Measurements from ENCODE around the gene ASB13.

Gene ASB13
- 9.5 to 23.0 (median 10.3) reads per million in 3 experiments for total RNA-seq

GRCh38 chr10:5666008-5666840 lies at the start of gene ASB13:
Gene ASB13, minus strand, starts transcription at chr10:5666595. Its CDS starts 44 bp downstream, at chr10:5666551.
- peak; percentile 16 for DNase-seq

DNA sequence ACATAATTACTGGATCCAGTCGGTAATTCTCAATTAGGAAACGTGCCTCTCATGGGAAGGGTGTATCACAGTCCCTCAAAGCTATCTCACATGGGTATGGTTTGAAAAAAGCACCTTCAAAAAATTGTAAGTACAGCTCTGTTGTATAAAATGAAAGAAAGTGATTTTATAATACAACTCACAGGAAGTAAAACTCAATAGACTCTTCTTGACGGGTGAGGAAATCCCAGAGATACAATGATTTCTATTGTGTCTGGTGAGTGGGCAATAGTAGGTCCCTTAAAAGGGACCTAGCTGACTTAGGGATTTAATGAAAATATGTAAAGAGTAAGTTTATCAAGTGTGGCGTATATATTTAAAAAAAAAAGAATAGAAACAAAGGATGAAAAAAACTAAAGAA lies 45.2 kb upstream of the ASB13 start:
- no peak for DNase-seq

DNA sequence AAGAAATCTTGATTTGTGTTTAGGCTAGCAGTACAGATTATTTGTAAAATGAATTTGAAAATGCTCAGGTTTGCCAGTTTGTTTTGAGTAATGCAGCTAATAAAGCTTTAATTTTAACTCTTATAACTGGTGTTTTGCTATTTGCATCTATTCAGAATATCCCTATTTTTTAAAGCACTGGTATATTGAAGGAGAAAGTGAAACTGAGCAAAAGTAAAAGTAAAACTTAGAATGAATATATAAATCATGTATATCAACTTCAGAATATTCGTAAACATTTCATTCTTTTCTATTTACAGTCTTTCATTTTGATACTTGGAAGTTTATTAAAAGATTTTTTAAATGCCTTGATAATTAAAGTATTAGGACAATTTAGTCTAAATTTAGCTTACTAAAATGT lies 44.5 kb upstream of the ASB13 start:
- DNase-seq, result no peak

DNA sequence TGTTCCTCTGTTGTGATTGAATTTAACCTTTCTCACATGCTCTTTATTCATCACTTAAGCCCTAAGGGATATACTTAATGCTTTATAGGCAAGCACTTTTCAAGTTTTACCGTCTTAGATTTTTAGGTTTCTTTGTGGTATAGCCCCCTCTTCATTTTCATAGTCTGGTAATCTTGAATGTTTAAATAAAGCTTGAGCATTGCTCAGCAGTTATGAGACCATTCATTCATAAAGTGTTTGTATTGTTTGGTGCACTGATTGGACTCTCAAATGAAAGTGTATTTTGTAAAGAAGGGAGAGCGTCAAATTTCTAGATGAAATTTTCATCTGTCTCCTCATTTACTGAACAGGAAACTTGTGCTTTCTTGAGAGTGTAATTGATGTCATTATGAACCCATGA lies 43.5 kb upstream of the ASB13 start:
- DNase-seq, result no peak

DNA sequence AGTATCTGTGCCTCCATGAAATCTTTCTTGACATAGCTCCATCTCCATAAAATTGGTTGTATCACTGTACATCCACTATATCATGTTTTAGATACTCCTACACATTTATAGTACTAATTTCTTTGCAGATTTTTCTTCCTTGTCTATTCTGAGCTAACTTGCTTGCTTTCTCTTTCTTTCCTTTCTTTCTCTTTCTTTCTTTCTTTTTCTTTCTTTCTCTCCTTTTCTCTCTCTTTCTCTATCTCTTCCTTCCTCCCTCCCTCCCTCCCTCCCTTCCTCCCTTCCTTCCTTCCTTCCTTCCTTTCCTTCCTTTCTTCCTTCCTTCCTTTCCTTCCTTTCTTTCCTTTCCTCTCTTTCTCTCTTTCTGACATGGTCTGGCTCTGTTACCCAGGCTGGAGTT lies 42.0 kb upstream of the ASB13 start:
- no peak for DNase-seq

GRCh38 chr10:5698062-5698461 lies 31.7 kb upstream of the ASB13 start:
- DNase-seq, result no peak

DNA sequence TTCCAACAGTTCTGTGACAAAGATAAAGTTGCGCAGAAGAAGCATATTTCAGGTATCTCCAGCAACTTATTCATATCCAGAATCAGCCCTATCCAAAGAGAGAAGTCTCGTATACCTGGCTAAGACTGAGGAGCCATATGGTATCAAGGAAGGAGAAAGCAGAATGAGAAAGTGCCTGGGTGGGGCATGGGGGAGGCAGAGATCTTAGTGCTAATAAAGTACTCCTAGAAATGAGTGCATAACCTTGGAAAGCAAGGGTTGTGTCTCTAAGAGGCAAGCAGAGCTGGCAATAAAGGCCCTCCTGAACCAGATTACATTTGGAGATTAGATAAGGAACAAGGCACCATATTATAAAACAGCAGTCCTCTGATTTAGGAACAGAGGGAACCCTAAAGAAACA lies 30.9 kb upstream of the ASB13 start:
- DNase-seq, result no peak

GRCh38 chr10:5694573-5694972 lies 28.2 kb upstream of the ASB13 start:
- DNase-seq, result no peak

DNA sequence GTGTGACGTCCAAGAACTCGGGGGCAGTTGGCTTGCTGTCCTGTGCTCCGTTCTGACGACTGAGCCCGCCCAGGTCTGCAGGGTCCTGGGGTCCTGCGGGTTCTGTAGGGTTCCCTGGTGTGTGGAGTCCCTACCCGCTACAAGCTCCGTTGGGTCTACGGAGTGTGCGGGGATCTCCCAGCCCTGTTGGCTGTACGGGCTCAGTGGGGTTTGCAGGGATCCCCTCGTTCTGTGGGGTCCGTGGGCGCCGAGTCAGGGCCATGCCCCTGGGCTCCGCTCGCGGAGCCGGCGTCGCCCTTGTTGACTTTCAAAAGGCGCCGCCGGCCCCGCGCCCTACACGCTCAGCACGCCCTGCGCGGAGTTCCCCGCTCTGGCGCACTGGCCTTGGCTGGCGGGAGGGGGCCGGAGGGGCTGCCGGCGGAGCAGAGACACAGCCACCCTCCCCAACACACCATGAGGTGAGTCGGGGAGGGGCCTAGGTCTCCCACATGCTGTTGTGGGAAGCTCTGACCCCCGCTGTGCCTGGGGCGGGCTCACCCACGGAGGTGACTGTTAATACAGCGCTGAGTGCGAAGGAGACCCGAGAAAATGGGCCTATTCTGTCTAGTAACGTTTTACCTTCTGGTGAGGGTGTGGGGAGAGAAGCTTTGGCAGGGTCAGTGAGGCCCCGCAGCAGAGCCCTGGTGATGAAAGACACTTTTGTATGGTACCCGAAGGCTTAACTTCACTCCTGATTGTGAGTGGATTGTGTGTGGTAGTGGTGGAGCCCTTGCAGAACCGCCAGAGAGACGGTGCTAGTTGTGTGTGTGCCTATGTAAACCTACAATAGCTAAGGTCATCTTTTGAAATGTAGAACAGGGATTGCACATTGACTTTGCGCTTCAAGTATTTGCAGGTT lies 26.3 kb upstream of the ASB13 start:
- DNase-seq, result peak; percentile 53

DNA sequence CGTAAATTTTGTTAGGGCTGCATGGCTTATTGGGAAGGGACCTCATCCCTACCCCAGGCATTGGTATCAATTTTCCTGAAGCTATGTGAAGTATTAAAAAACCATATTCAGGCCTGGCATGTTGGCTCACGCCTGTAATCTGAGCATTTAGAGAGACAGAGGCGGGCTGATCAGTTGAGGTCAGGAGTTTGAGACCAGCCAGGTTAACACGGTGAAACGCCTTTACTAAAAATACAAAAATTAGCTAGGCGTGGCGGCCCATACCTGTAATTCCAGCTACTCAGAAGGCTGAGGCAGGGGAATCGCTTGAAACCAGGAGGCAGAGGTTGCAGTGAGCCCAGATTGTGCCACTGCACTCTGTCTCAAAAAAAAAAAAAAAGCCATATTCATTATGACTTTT lies 25.4 kb upstream of the ASB13 start:
- DNase-seq, result no peak

GRCh38 chr10:5688587-5688986 lies 22.2 kb upstream of the ASB13 start:
- no peak for DNase-seq

DNA sequence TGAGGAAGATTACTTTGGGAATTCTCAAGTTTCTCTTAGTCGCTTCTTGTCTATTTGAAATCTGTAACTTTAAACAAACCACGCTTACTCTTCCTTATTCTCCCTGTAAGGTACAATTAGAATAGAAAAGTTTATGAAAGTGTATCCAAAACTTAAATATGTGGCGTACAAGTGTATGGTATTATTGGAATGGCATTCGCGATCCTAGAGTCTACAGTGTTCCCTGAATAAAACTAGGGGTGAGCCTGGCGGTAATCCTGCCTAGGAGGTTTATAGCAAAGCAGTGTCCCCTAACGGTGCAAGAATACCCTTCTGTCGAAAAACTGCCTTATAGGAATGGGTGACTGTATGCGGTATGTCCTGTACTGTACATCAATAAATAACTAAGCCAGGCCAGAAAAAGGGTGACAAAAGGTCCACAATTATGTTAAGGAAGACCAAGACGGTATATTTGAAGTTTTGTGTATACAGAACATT lies 19.4 kb upstream of the ASB13 start:
- no peak for DNase-seq

GRCh38 chr10:5684971-5685763 lies 18.8 kb upstream of the ASB13 start:
- peak; percentile 70 for DNase-seq

DNA sequence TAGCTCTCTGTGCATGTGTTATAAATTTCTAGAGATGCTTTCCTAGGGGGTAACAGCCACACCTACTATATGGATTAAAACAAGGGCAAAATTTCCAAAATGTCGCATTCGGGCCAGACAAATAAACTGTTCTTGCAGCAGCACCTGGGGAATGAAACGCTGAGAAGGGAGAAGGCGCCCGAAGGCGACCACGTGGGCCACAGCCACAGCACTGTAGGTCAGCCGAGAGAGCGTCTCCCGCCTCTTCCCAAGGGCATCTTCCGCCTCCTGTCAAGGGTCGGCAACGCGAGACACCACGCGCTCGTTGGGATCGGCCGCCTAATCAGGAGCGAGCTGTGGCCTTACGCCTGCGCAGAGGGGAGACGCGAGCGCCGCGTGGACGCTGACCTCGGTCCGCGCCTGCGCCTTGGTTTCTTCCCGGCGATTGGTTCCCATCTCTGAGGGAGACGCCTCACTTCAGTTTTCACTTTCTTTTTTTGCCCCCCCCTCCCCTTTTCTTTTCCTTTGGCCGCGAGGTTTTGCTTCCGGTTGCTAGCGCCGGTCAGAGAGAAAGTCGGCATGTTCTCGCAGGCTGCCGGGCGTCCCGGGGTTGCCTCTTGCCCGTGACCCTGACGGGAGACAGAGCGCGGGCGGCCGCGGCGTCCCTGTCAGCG lies 18.0 kb upstream of the ASB13 start, which contains the start of gene TASOR2:
TSS of gene TASOR2 (plus strand) at position 521 of the 653 bp plus-strand sequence. CDS start 35,805 bp downstream, outside the sequence.
- DNase-seq, result peak; percentile 92

GRCh38 chr10:5683065-5683464 lies 16.7 kb upstream of the ASB13 start:
- no peak for DNase-seq

- DNase-seq, result no peak
These were observed 15.5 kb upstream of the ASB13 start for GRCh38 chr10:5681930-5682329.

GRCh38 chr10:5679606-5680005 lies 13.2 kb upstream of the ASB13 start:
- DNase-seq, result no peak

DNA sequence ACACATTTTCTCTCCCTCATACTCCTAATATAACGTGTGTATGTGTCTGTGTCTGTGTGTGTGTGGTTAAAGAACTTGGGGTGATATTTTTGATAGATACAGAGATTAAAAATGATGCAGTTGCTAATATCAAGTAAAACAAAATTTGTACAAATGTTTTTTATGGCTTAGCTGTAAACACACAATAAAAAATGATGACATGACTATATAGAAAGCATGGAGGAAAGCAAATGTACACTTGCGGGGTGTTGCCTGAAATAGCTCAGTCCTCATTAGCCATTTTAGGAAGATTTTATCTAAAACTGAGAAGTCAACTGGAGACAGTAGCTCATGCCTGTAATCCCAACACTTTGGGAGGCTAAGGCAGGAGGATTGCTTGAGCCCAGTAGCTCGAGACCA lies 12.6 kb upstream of the ASB13 start:
- DNase-seq, result no peak

- DNase-seq, result no peak
These were observed 12.1 kb upstream of the ASB13 start for GRCh38 chr10:5678397-5679036.

- DNase-seq, result no peak
These were observed 4.4 kb upstream of the ASB13 start for GRCh38 chr10:5670662-5671375.

DNA sequence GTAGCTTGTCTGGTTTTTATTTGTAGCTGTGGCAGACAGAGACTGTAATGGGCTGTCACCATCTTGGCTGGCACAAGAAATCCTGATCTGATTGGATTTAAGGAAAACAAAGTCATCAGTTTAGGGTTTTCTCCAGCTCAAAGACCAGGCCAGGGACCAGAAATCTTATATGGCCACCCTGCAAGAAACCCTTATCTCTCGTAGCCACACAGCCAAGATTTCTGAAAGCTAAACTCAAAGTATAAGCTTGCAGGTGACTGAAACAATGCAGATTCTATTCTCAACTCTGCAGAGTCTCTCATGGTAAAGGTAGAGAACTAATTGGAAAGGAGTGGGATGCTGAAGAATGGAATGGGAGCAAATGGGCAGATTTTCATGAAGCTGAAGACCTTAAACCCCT lies 3.2 kb upstream of the ASB13 start:
- no peak for DNase-seq

Measured in central memory CD4-positive, alpha-beta T cell (primary cell).